Suprapubic skin (tissue), 4 donors: ENCODE measurements around the gene FAM89A.

Source experiments
- EP300 ChIP-seq: sonication (generic); formaldehyde crosslinking; IDR thresholded peaks from one replicate; pipeline ENCODE4 v1.6.1; 2017; ENCODE audit warnings: antibody characterized with exemption
- POLR2A ChIP-seq, 2 donors: fragments of 450-650 bp; IDR thresholded peaks; one replicate each; pipeline ENCODE4 v1.6.1; 2017; ENCODE audit warnings: antibody characterized with exemption in 2 of 2, mild to moderate bottlenecking in 2 of 2, moderate library complexity in 2 of 2
- POLR2AphosphoS5 ChIP-seq, 3 donors: sonication (generic); formaldehyde crosslinking; IDR thresholded peaks; one replicate each; pipeline ENCODE4 v1.6.1; 2017; ENCODE audit warnings: antibody characterized with exemption in 3 of 3
- TF ChIP-seq, protein P1 (sequence below), 2 donors: fragments of 200-600 bp in 1 of 2; fragments of 450-650 bp in 1 of 2; sonication (generic) in 1 of 2; IDR thresholded peaks; one replicate each; pipeline ENCODE4 v1.5.1; 2016 to 2019; ENCODE audit warnings: antibody characterized with exemption in 2 of 2, mild to moderate bottlenecking in 1 of 2, moderate library complexity in 1 of 2

DNA sequence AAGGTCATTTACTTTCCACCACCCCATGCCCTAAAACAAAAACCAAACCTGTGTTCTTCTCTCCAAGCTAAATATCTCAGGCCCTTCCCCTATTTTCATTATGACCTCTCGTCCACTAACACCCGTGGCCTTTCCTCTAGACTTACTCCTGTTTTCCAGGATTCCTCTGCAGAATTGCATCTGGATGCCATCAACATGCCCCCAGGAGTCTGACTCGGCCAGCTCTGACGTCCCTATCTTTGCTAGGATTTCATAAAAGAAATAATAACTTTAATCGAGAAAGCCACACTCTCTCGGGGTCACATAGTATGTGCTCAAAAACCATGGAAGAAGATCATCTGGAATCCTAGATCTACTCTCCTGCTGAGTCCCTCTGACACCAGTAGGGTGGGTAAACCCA is 13.5 kb downstream of the FAM89A start:
- TF ChIP-seq POLR2A (IDR thresholded peaks at IDR 0.05): no peak
- TF ChIP-seq, protein P1, sequence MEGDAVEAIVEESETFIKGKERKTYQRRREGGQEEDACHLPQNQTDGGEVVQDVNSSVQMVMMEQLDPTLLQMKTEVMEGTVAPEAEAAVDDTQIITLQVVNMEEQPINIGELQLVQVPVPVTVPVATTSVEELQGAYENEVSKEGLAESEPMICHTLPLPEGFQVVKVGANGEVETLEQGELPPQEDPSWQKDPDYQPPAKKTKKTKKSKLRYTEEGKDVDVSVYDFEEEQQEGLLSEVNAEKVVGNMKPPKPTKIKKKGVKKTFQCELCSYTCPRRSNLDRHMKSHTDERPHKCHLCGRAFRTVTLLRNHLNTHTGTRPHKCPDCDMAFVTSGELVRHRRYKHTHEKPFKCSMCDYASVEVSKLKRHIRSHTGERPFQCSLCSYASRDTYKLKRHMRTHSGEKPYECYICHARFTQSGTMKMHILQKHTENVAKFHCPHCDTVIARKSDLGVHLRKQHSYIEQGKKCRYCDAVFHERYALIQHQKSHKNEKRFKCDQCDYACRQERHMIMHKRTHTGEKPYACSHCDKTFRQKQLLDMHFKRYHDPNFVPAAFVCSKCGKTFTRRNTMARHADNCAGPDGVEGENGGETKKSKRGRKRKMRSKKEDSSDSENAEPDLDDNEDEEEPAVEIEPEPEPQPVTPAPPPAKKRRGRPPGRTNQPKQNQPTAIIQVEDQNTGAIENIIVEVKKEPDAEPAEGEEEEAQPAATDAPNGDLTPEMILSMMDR (IDR thresholded peaks at IDR 0.05): no peak
- TF ChIP-seq EP300: no peak
- TF ChIP-seq POLR2AphosphoS5 (IDR thresholded peaks at IDR 0.05): no peak
